Measurements from ENCODE around the gene PTRH2.
"Not testable (repeated sequence)": the region's sequence is repeated elsewhere in the genome, so short reads cannot be mapped to it uniquely, and the experiment has no call there.

The PTRH2 gene

GRCh38 chr17:59666235-59666634 is 41.0 kb downstream of the PTRH2 start:
- DNase-seq: no peak

DNA sequence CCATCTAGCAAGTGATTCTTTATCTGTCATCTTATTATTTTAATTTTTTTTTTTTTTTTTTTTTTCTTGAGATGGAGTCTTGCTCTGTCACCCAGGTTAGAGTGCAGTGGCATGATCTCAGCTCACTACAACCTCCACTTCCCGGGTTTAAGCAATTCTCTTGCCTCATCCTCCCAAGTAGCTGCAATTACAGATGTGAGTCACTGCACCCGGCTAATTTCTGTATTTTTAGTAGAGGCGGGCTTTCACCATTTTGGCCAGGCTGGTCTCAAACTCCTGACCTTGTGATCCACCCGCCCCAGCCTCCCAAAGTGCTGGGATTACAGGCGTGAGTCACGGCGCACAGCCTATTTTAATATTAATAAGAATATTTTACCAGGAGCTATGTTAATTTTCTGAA is 50.6 kb downstream of the PTRH2 start:
- DNase-seq: not testable (repeated sequence)

- DNase-seq: no peak
Measured at GRCh38 chr17:59652119-59652518, 55.1 kb downstream of the PTRH2 start.

DNA sequence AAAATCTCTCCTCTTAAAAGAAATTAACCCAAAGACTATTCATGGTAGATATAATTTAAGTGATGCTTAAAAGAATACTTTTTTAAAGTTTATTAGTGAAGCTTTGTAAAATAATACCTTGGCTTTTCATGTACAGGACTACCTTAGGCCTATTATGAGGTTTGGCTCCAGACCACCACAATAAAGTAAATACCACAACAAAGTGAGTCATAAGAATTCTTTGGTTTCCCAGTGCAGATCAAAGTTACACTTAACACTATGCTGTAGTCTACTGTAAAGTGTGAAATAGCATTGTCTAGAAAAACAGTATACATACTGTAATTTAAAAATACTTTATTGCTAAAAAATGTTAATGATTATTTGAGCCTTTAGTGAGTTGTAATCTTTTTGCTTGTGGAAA is 55.9 kb downstream of the PTRH2 start:
- DNase-seq: no peak

- DNase-seq: no peak
Measured at GRCh38 chr17:59650642-59651041, 56.6 kb downstream of the PTRH2 start.

DNA sequence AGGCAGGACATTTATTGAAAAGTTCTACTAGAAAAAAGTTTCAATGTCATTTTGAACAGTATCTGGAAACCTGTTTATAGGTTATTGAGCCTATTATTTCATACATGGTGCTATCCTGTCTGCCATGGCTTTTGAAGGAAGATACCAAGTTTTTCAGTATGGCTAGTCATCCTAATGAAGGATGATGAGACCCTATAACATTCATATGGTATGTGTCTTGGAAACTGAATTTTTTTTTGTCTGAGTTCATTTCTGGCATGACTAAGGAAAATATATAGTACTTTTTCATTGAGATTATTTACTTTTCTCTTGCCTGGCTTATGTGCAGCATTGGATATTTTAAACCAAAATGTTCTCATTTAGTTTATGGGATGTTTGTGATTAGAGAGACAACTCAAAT is 57.3 kb downstream of the PTRH2 start:
- no peak for DNase-seq
